Adrenal gland (tissue), 12 donors: ENCODE data around the gene FLYWCH2. TPM values are rescaled to one million over a fixed set of nuclear protein-coding genes. Genes with fewer than 3 reads are reported as not detected.

Source experiments
- DNase-seq, 7 donors: peaks; one replicate each; pipeline ENCODE4 v3.0.0-alpha.2; 2019 to 2020
- H3K27ac ChIP-seq, 5 donors: fragments of 200-600 bp; sonication (generic) in 4 of 5; 1 replicate in 3 of 5; 2 replicates in 2 of 5; pipeline versions ENCODE4 v1.5.1 to v1.8.0; 2016 to 2020; ENCODE audit warnings: mild to moderate bottlenecking in 1 of 5
- H3K27me3 ChIP-seq: fragments of 200-600 bp; 2 replicates; pipeline ENCODE4 v1.8.0; 2021
- H3K36me3 ChIP-seq, 2 donors: fragments of 200-600 bp; replicated peaks in 1 of 2; 1 replicate in 1 of 2; 2 replicates in 1 of 2; pipeline versions ENCODE4 v1.5.1 to v1.8.0; 2018 to 2022
- H3K4me1 ChIP-seq, 2 donors: fragments of 200-600 bp; replicated peaks in 1 of 2; 1 replicate in 1 of 2; 2 replicates in 1 of 2; pipeline versions ENCODE4 v1.5.1 to v1.8.0; 2018 to 2021
- H3K4me3 ChIP-seq, 4 donors: fragments of 200-600 bp; sonication (generic) in 3 of 4; one replicate each; pipeline ENCODE4 v1.5.1; 2016 to 2018
- H3K9me3 ChIP-seq, 3 donors: fragments of 200-600 bp; sonication (generic) in 1 of 3; replicated peaks in 1 of 3; 1 replicate in 2 of 3; 2 replicates in 1 of 3; pipeline versions ENCODE4 v1.5.1 to v1.8.0; 2016 to 2021
- POLR2A ChIP-seq, 2 donors: fragments of 450-650 bp; IDR thresholded peaks; one replicate each; pipeline ENCODE4 v1.6.1; 2017; ENCODE audit warnings: antibody characterized with exemption in 2 of 2, mild to moderate bottlenecking in 2 of 2, moderate library complexity in 1 of 2
- WGBS, 4 donors: extraction: QIAGEN DNeasy Blood & Tissue Kit in 2 of 4; methylation state at CpG; one replicate each; pipeline versions ENCODE4 v1.1.5 to v1.1.7; 2013 to 2017; 5-methylcytosine and 5-hydroxymethylcytosine counted together
- intact Hi-C, 2 donors: fragments of 100-400 bp; cut with DNase I; formaldehyde crosslinking; loops; one replicate each; pipeline versions ENCODE4 v1.14.1 to v1.15.0; 2022 to 2023
- polyA plus RNA-seq, 3 donors: library from polyadenylated mRNA; stranded (reverse); fragments of 200-250 nt in 2 of 3; fragments of 350-450 nt in 1 of 3; fragmentation: Illumina TruSeq in 1 of 3; extraction: RNeasy Lipid Tissue Mini Kit (QIAGEN cat#74804) in 1 of 3; gene quantifications; one replicate each; pipeline ENCODE4 v1.2.3, GENCODE V29; 2013 to 2014
- total RNA-seq, 9 donors: library from RNA; depleted of rRNA in 4 of 9; stranded (reverse); fragments of >200 nt in 4 of 9; fragments of 120-200 nt in 1 of 9; fragmentation: NEBNext Ultra II Directional in 1 of 9; extraction: Animal tissue kit (Norgen Biotek cat#: 25700) in 1 of 9; gene quantifications; one replicate each; pipeline versions ENCODE4 v1.1.0 to v1.2.4, GENCODE V29; 2013 to 2023
- TF ChIP-seq, protein P1 (sequence below), 6 experiments: fragments of 450-650 bp in 4 of 6; fragments of 200-600 bp in 2 of 6; sonication (generic) in 1 of 6; IDR thresholded peaks; 1 replicate in 5 of 6; 2 replicates in 1 of 6; pipeline versions ENCODE4 v1.5.1 to v1.8.0; 2016 to 2021; ENCODE audit warnings: antibody characterized with exemption in 6 of 6, mild to moderate bottlenecking in 2 of 6, moderate library complexity in 1 of 6
- donor health status: healthy with polysubstance abuse.
- donor health status: Bipolar disorder and iron deficiency.
- donor health status: DM: yes; HTN: yes; CAD: no.
- donor health status: DM: no; HTN: no; CAD: no.
- donor health status: DM: no; HTN: no; CAD: no.
- donor health status: DM: yes; HTN: yes; CAD: no.

FLYWCH2 gene
- total and polyA plus RNA-seq, 12 donors: 16.7 to 232 (median 59.7) TPM

DNA sequence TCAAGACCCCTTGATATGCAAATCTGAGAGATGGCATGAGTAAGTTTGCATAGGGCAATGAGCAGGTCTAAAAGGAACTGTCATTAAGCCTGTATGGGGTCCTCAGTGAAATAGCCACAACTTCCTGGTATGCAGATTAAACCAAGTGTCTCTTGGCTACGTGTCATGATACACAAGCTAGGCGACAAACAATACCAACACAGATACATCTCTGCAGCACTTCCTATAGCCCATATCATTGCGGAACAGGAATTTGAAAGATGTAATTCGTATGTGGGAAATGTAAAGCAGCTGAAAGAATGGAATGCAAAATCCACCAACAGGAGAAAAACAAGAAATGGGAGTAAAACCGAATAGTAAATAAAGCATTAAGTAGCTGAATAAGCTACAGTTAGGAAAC, 37.9 kb upstream of the FLYWCH2 start:
- 75 to 87% (median 78%) methylated on average over 5 of the region's 5 CpGs for WGBS, 4 donors
- H3K9me3 ChIP-seq: no peaks in the 10 kb centered on the region
- no peak overlapping the region for H3K4me3 ChIP-seq
- intact Hi-C loops: no loop called here
- H3K27me3 ChIP-seq: peaks cover 4% of the 10 kb centered on the region
- H3K4me1 ChIP-seq: peaks cover 0 to 6% of the 10 kb centered on the region in 2 donors
- H3K27ac ChIP-seq: no peak overlapping the region
- no peak for DNase-seq
- TF ChIP-seq, protein P1, sequence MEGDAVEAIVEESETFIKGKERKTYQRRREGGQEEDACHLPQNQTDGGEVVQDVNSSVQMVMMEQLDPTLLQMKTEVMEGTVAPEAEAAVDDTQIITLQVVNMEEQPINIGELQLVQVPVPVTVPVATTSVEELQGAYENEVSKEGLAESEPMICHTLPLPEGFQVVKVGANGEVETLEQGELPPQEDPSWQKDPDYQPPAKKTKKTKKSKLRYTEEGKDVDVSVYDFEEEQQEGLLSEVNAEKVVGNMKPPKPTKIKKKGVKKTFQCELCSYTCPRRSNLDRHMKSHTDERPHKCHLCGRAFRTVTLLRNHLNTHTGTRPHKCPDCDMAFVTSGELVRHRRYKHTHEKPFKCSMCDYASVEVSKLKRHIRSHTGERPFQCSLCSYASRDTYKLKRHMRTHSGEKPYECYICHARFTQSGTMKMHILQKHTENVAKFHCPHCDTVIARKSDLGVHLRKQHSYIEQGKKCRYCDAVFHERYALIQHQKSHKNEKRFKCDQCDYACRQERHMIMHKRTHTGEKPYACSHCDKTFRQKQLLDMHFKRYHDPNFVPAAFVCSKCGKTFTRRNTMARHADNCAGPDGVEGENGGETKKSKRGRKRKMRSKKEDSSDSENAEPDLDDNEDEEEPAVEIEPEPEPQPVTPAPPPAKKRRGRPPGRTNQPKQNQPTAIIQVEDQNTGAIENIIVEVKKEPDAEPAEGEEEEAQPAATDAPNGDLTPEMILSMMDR (IDR thresholded peaks at IDR 0.05): no peak
- TF ChIP-seq POLR2A (IDR thresholded peaks at IDR 0.05): no peak
- H3K36me3 ChIP-seq: no peaks in the 10 kb centered on the region

DNA sequence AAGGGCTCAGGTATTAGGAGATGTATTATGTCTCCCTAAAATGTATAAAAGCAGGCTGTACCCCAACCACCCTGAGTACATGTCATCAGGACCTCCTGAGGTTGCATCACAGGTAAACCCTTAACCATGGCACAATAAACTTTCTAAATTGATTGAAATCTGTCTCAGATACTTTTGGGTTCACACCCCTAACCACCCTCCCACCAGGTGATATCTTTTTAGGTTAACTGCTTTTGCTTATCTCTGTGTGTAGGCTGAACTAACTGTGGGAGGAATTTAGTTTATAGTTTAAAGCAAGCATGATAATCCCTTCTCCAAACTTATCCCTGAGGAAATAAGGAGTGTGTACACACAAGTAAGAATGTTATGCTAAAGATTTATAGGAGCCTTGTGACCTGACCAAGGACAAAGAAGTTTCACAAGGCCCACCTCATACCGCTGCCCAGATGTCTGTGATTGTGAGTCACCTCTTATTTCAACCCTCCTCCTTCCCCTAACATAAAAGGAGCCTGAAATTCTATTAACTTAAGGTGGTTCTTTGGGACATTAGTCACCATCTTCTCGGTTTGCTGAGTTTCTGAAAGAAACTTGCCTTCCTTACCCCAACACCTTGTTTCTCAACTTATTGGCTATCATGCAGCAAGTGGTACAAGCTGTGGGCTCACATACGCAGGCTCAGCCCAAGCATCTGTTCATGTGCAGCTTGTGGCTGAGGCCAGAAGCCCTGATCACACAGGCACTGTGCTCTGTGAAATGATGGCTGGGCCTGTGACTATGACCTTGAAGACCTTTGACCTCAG, 36.3 kb upstream of the FLYWCH2 start:
- peak in 5 of 7 donors; percentile 43 to 70 (median 62) for DNase-seq
- H3K4me3 ChIP-seq: no peak overlapping the region
- H3K4me1 ChIP-seq: peaks cover 0 to 6% of the 10 kb centered on the region in 2 donors
- peaks cover 4% of the 10 kb centered on the region for H3K27me3 ChIP-seq
- WGBS, 4 donors: 42 to 50% (median 44%) methylated on average over 3 of the region's 3 CpGs
- H3K27ac ChIP-seq: peak overlapping the region in 1 of 5 donors; percentile 73
- TF ChIP-seq, protein P1 (IDR thresholded peaks at IDR 0.05): no peak
- no peak for TF ChIP-seq POLR2A (IDR thresholded peaks at IDR 0.05)
- no peaks in the 10 kb centered on the region for H3K36me3 ChIP-seq
- no peaks in the 10 kb centered on the region for H3K9me3 ChIP-seq
- intact Hi-C loops: no loop called here

DNA sequence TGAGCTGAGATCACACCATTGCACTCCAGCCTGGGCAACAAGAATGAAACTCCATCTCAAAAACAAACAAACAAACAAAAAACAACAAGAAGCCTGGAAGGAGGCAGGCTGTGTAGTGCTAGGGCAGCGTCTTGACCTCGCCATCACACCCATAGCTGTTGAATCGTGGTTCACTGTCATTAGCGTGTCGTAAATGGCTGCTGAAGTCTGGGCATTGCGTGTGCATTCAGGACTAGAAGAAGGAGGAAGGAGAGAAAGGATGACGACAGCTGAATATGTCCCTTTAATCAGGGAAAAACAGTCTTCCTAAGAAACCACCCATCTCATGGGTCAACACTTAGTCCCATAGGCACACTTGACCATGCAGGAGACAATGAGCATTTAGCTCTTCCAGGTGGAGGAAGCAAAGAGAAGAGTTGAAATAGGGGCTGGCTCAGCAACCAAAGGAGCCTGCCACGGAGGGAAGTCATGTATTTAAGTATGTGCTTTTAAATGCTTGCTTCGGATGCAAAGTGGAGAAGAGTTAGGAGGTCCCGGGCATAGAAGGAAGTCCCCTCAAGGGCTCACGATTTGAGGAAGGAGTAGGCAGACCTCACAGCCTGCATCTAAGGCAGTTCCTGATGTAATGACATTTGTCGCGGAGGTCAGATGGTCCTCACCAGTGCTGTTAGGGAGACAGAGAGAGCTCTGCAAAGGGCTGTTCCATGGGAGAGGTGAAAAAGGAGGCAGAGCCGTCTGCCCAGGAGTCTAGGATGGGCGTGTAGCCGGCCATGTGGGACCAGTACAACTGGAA, 33.9 kb upstream of the FLYWCH2 start:
- no peak overlapping the region for H3K27ac ChIP-seq
- intact Hi-C loops: no loop called here
- WGBS, 4 donors: 74 to 80% (median 78%) methylated on average over 16 of the region's 16 CpGs
- H3K9me3 ChIP-seq: no peaks in the 10 kb centered on the region
- H3K36me3 ChIP-seq: no peaks in the 10 kb centered on the region
- no peak for TF ChIP-seq POLR2A (IDR thresholded peaks at IDR 0.05)
- TF ChIP-seq, protein P1 (IDR thresholded peaks at IDR 0.05): no peak
- H3K4me1 ChIP-seq: no peaks in the 10 kb centered on the region
- peaks cover 8% of the 10 kb centered on the region for H3K27me3 ChIP-seq
- H3K4me3 ChIP-seq: no peak overlapping the region
- DNase-seq: no peak

DNA sequence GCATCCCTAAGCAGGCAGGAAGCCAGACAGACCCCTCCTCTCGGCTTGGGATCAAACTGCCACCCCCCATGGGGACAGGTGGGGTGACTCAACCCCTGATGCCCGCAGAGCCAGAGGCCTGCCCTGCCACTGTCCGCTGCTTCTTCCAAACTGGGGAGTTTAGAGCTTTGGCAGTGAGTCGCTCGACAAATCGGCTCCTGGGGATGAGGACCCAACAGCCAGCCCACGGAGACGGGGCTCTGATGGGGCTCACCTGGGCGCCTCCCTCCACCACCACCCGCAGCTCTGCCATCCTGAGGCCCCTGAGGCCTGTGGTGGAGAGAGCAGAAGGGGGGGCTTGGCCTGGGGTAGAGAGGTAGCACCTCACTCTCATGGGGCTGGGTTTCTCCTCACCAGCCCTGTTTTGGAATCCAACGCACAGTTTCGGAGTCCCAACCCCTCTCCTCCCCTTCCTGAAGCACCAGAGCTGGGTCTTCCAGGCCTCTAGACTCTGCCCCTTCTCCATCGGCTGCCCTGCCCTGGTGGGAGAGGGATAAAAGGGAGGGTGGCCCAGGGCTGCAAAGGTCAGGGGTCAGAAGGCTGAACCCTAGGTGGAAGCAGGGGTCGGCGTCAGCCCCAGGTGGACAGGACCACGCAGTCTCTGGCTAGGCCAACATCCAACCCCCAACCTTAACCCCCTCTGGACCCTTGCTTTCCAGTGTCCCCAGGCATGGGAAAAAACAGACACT, 30.8 kb upstream of the FLYWCH2 start:
- 75 to 95% (median 89%) methylated on average over 7 to 16 of the region's 16 CpGs for WGBS, 4 donors
- H3K27me3 ChIP-seq: peaks cover 8% of the 10 kb centered on the region
- H3K4me3 ChIP-seq: no peak overlapping the region
- no peaks in the 10 kb centered on the region for H3K9me3 ChIP-seq
- intact Hi-C loops: no loop called here
- H3K4me1 ChIP-seq: no peaks in the 10 kb centered on the region
- TF ChIP-seq, protein P1 (IDR thresholded peaks at IDR 0.05): no peak
- no peak for TF ChIP-seq POLR2A (IDR thresholded peaks at IDR 0.05)
- H3K27ac ChIP-seq: no peak overlapping the region
- H3K36me3 ChIP-seq: no peaks in the 10 kb centered on the region
- DNase-seq: no peak
